Measurements from ENCODE around the gene LZTR1. TPM values are rescaled to one million over a fixed set of nuclear protein-coding genes. Genes with fewer than 3 reads are reported as not detected.
"Not testable (repeated sequence)": the region's sequence is repeated elsewhere in the genome, so short reads cannot be mapped to it uniquely, and the experiment has no call there.

The LZTR1 gene
- polyA plus RNA-seq, 3 donors = 35.7 to 42.8 (median 37.3) TPM

- no peak for DNase-seq (ENCODE audit: low read depth in 3 of 3, low spot score in 2 of 3)
These were observed 12.2 kb downstream of the LZTR1 start for GRCh38 chr22:20994128-20994901.

- DNase-seq (ENCODE audit: low read depth in 3 of 3, low spot score in 2 of 3) = no peak
These were observed 12.8 kb downstream of the LZTR1 start for GRCh38 chr22:20994902-20995241.

DNA sequence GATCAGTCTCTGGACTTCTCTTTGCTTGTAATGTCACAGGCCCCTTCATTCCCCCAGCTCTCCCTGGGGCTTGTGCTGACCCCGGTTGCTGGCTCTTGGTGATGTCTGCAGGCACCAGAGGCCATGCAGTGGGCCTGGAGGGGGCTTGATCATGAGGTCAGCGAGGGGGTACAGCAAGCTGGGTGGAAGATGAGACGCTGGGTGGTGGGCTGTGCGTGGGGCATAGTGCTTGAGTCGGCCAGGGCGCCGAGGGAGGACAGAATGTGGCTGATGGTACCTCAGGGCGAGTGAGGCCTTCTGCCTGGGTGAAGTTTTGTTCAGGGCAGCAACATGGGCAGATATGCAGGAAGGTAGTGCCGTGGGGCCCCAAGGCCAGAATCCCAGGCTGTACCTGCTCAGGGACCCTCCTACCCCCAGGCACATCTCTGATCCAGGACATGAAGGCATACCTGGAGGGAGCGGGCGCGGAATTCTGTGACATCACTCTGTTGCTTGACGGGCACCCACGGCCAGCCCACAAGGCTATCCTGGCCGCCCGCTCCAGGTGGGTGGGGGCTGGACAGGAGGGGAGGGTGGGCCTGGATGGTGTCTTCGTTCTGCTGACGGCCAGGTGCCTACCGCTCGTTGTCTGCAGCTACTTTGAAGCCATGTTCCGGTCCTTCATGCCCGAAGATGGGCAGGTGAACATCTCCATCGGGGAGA, 13.4 kb downstream of the LZTR1 start:
- DNase-seq (ENCODE audit: low read depth in 3 of 3, low spot score in 2 of 3) = no peak

GRCh38 chr22:20996031-20996410, 13.9 kb downstream of the LZTR1 start:
- no peak for DNase-seq (ENCODE audit: low read depth in 3 of 3, low spot score in 2 of 3)

DNA sequence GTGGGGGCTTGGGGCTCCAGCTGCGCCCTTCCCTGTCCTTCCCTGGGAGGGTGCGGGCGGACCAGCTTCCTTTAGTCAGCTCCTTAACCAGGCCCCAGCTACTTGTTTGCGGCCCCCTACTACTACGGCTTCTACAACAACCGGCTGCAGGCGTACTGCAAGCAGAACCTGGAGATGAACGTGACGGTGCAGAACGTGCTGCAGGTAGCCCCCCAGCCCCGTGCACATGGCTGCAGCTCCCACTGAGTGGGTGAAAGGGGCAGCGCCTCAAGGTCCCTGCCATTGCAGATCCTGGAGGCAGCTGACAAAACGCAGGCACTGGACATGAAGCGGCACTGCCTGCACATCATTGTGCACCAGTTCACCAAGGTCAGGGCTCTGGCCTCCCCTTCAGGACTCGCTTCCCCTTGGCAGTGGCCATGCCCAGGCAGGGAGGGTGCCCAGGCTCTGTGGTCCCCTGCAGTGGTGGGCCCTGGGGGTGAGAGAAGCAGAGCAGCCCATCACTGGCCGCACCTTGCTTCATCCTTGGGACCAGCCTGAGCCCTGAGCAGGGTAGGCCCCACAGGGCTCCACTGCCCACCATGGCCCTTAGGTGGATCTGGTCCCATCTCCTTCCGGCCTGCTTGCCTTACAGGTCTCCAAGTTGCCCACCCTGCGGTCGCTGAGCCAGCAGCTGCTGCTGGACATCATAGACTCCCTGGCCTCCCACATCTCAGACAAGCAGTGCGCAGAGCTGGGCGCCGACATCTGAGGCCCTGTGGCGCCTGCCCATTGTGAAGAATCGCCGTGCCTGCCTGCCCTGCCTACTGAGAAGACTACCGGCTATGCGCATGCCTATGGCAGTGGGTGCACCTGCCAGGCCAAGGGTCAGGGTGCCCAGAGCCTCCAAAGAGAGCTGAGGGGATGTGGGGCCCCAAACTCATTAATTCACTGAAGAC, 14.8 kb downstream of the LZTR1 start:
- no peak for DNase-seq (ENCODE audit: low read depth in 3 of 3, low spot score in 2 of 3)

GRCh38 chr22:20997536-20998257, 15.6 kb downstream of the LZTR1 start:
- no peak for DNase-seq (ENCODE audit: low read depth in 3 of 3, low spot score in 2 of 3)

GRCh38 chr22:20998411-20999336, 16.6 kb downstream of the LZTR1 start:
- DNase-seq (ENCODE audit: low read depth in 3 of 3, low spot score in 2 of 3) = no peak

GRCh38 chr22:20999350-21000206, 17.5 kb downstream of the LZTR1 start:
- no peak for DNase-seq (ENCODE audit: low read depth in 3 of 3, low spot score in 2 of 3)

DNA sequence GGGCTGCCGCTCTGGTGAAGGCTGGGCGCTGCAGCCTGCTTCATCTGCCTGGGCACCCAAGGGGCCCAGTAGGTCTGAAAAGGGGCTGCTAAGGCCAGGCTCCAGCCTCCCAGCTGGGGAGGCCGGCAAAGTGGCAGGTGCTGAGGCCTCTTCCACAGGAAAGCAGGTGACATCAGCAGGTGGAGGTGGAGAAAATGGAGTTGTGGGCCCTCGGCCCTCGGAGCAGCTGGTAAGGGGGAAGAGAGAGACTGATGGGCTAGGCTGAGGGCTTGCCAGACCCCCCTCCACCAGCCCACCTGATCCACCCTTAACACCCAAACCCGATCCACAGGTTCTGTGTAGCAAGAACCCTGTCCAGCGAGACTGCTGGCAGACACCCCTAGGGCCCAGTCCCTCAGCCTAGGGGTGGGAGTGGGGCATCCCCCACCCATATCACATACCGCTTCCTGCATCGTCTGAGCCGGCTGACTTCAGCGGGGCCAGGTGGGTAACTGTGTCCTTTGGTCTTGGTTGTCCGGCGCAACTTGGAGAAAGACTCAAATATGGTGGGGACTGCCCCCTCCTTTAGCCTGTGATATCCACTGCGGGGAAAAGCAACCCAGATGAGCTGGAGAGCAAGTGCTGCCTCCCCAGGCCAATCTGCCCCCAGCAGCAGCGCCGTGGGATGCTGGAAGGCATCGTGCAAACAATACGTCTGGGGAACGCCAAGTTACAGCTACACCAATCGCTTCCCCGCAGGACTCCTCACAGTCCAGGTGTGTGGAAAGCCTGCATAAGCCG, 18.3 kb downstream of the LZTR1 start:
- DNase-seq (ENCODE audit: low read depth in 3 of 3, low spot score in 2 of 3) = no peak

DNA sequence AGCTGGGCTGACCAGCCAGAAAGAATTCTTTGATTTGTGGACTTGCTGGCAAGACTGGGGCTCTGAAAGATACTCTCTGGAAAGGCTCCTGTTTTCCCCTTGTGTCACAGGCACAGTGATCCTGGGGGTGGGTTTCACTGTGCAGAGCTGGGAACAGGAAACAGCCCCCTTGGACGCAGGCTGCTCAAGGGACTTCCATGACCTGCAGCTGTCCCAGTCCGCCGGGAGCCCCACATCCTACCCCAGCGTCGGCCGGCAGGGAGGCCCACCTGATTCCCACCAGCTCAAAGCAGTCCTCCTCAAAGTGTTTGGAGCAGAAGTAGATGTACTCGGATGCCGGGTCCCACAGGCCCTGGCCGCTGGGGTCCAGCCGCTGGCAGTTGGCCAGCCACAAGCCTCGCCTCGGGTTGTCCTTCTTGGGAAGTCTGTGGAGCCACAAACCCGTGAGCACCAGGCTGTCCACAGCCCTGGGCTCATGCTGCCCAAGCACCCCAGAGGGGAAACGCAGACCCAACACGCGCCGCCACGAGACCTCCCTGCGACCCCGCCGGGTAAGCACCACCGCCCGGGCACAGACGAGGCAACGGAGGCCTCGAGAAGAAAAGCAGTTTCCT, 19.0 kb downstream of the LZTR1 start:
- DNase-seq (ENCODE audit: low read depth in 3 of 3, low spot score in 2 of 3) = no peak

DNA sequence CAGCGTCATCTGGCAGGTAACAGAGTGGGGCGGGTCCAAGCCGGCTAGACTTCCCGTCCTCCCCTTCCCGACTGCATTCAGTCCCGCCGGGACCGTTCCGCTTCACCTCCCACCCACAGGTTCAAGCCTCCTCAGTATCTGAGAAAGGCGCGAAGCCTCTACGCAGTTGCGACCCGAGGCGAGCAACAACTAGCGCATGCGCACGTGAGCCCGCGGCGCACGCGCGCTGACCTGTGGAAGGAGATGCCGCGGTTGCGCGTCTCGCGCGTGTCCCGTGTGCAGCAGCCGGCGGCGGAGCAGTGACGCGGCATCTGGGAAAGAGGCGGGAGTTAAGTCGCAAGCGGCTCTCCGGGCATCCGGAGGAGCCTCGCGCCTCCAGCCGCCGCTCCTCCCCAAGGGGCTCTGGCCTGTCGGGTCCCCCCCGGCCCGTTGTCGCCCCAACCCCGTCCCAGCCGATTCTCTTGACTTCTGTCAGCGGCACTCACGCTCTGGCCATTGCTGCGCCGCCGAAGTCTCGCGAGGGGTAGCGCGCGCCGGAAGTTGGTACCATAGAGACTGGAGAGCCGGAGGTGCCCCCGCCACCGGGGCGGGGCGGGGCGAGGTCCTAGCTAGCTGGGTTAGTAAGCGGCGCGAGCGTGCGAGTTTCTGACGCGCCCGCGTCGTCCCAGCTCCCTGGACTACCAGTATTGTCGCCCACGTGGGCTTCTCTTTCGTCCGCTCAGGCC, 19.7 kb downstream of the LZTR1 start, which contains the start of gene THAP7:
Gene THAP7, minus strand, starts transcription at position 518 of the 725 bp plus-strand sequence. Its CDS starts 207 bp downstream, at position 311.
- peak; percentile 88 to 91 (median 90) for DNase-seq (ENCODE audit: low read depth in 3 of 3, low spot score in 2 of 3)

GRCh38 chr22:21003782-21004181, 21.7 kb downstream of the LZTR1 start:
- DNase-seq (ENCODE audit: low read depth in 3 of 3, low spot score in 2 of 3) = no peak

GRCh38 chr22:21009208-21009607, 27.1 kb downstream of the LZTR1 start:
- DNase-seq (ENCODE audit: low read depth in 3 of 3, low spot score in 2 of 3) = not testable (repeated sequence)

- DNase-seq (ENCODE audit: low read depth in 3 of 3, low spot score in 2 of 3) = peak in 2 of 3 donors; percentile 62 to 67
These were observed 27.7 kb downstream of the LZTR1 start for GRCh38 chr22:21009638-21010425.

DNA sequence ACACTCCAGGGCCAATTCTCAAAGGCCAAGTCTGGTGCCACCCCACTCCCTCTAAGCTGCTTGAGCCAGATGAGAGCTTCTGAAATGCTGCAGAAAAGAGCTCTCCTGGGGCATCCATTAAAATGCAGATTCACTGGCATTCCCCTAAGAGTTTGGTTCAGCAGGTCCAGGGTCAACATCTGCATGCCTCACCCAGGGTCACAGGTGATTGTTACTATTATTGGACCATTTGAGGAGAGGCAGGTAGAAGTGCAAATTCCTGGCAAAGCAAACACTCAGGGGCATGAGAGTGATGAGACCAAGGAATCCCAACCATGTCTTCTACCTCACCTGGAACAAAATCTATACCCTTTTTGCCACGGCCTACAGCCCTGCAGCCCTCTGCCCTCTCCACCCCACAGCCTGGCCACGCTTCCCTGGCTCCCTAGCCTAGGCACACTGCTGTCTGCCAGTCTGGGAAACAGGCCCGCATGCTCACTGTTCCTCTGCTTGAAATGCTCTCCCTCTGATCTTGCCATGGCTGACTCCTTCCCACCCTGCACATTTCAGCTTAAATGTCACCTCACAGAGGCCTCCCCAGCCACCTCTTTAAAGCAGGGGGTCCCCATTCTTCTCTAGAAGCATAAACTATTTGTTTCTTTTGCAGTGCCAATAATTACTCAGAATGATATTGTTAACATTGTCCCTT, 28.5 kb downstream of the LZTR1 start:
- DNase-seq (ENCODE audit: low read depth in 3 of 3, low spot score in 2 of 3) = no peak
